Bronchial epithelial cell (primary cell): ENCODE measurements around the gene HOXC9. TPM values are rescaled to one million over a fixed set of nuclear protein-coding genes. Genes with fewer than 3 reads are reported as not detected.

Source experiments
- DNase-seq: peaks from one replicate; pipeline ENCODE4 v3.0.0-alpha.2; 2010; ENCODE audit warnings: low read depth
- FAIRE-seq: peaks from 2 replicates; lab custom pipeline; 2011; peaks lifted over from hg19 to GRCh38; lab: Jason Lieb, UNC
- H3K27me3 ChIP-seq: 2 replicates; pipeline ENCODE4 v1.5.1; 2011; ENCODE audit warnings: low read length; ENCODE audit not compliant: control insufficient read depth, insufficient read depth
- H3K36me3 ChIP-seq: 2 replicates; pipeline ENCODE4 v1.5.1; 2011; ENCODE audit warnings: low read length; ENCODE audit not compliant: control insufficient read depth, insufficient read depth
- H3K4me3 ChIP-seq: 2 replicates; pipeline ENCODE4 v1.5.1; 2011; ENCODE audit warnings: mild to moderate bottlenecking, low read depth, low read length, control low read depth
- total RNA-seq: library from RNA; depleted of rRNA; stranded (reverse); fragments of >200 nt; gene quantifications from 2 replicates; pipeline ENCODE4 v1.2.1, GENCODE V29; 2014
- TF ChIP-seq, protein P1 (sequence below): IDR thresholded peaks from 2 replicates; pipeline ENCODE4 v1.5.1; 2011; ENCODE audit warnings: mild to moderate bottlenecking, moderate library complexity, low read length, control low read depth, inconsistent platforms; ENCODE audit not compliant: insufficient read depth, severe bottlenecking

Gene HOXC9
- total RNA-seq, 1 donor from 2014 or later = not detected

GRCh38 chr12:54029529-54030441, 29.8 kb downstream of the HOXC9 start:
- Histone ChIP-seq H3K36me3 (no peaks in the 10 kb centered on the region), H3K27me3 (peaks cover 79% of the 10 kb centered on the region), H3K4me3 (no peak overlapping the region)
- no peak for FAIRE-seq
- DNase-seq = no peak
- TF ChIP-seq, protein P1, sequence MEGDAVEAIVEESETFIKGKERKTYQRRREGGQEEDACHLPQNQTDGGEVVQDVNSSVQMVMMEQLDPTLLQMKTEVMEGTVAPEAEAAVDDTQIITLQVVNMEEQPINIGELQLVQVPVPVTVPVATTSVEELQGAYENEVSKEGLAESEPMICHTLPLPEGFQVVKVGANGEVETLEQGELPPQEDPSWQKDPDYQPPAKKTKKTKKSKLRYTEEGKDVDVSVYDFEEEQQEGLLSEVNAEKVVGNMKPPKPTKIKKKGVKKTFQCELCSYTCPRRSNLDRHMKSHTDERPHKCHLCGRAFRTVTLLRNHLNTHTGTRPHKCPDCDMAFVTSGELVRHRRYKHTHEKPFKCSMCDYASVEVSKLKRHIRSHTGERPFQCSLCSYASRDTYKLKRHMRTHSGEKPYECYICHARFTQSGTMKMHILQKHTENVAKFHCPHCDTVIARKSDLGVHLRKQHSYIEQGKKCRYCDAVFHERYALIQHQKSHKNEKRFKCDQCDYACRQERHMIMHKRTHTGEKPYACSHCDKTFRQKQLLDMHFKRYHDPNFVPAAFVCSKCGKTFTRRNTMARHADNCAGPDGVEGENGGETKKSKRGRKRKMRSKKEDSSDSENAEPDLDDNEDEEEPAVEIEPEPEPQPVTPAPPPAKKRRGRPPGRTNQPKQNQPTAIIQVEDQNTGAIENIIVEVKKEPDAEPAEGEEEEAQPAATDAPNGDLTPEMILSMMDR = no peak

DNA sequence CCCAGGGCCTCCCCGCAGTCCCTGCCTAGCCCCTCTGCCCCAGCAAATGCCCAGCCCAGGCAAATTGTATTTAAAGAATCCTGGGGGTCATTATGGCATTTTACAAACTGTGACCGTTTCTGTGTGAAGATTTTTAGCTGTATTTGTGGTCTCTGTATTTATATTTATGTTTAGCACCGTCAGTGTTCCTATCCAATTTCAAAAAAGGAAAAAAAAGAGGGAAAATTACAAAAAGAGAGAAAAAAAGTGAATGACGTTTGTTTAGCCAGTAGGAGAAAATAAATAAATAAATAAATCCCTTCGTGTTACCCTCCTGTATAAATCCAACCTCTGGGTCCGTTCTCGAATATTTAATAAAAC, 30.5 kb downstream of the HOXC9 start:
- Histone ChIP-seq H3K27me3 (peaks cover 80% of the 10 kb centered on the region), H3K4me3 (no peak overlapping the region), H3K36me3 (no peaks in the 10 kb centered on the region)
- DNase-seq = no peak
- TF ChIP-seq, protein P1 = no peak
- FAIRE-seq = no peak

DNA sequence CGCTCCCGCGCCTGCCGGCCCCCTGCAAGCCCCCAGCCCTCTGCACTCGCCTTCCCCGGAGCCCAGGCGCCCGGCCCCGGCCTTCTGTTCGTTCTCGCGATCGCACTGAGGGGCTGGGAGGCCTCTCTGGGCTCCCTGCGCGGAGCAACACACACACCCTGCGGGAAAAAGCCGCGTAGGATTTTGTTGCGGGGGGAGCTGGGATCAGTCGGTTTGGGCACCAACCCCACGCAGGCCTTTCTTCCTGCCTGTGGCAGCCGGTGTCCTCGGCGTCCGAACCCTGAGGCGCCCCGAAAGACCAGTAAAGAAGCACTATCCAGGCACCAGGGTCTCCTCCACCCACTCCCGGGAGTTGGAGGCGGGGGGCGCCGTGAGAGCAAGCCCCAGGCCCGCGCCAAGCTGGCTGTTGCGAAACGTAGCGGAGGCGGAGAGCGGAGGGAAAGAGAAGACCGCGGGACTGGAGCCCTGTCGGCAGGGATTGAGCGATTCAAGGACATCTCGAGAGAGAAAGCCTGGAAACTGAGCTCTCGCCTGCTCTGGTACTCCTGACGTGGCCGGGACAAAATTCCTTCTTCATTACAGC, 31.0 kb downstream of the HOXC9 start:
- H3K4me3 ChIP-seq = no peak overlapping the region
- TF ChIP-seq, protein P1 = no peak
- H3K36me3 ChIP-seq = no peaks in the 10 kb centered on the region
- DNase-seq (no peak), FAIRE-seq (no peak)
- peaks cover 80% of the 10 kb centered on the region for H3K27me3 ChIP-seq

- Histone ChIP-seq H3K4me3 (no peak overlapping the region), H3K27me3 (peaks cover 75% of the 10 kb centered on the region), H3K36me3 (no peaks in the 10 kb centered on the region)
- TF ChIP-seq, protein P1 = no peak
- no peak for DNase-seq
- no peak for FAIRE-seq
Measured at GRCh38 chr12:54031480-54031879, 31.5 kb downstream of the HOXC9 start.

DNA sequence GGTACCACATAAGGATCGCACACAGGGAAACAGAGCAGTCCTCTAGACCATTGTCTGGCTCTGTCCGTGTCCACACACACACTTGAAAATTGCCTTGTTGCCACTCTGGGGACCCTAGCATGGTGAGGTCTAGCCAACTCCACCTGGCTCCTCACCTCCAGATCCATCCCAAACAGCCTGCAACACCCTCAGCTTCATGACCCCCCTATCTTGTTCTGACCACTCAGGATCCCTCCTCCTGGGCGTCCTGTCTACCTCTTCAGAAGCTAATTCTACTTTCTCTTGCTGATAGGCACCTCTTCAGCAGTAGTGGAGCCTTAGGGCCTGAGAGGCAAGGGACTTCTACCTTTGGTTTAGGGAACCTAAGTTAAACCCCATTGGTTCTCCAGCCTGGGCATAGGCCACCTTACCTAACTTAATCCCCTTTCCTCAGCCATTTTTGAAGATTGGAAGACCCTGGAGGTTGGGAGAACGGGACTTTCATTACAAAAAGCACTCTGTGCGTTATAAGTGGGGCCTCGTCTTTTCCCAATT, 32.2 kb downstream of the HOXC9 start:
- Histone ChIP-seq H3K27me3 (peaks cover 72% of the 10 kb centered on the region), H3K4me3 (no peak overlapping the region), H3K36me3 (no peaks in the 10 kb centered on the region)
- FAIRE-seq (no peak), DNase-seq (no peak)
- TF ChIP-seq, protein P1 = no peak
